H9 (cell line): ENCODE data around the gene WNK3. TPM values are rescaled to one million over a fixed set of nuclear protein-coding genes. Genes with fewer than 3 reads are reported as not detected.

Experiments
- DNase-seq: peaks from one replicate; pipeline ENCODE4 v3.0.0-alpha.2; 2017
- H2AFZ ChIP-seq: one replicate; pipeline ENCODE4 v1.6.1; 2013; ENCODE audit warnings: mild to moderate bottlenecking, low read length, control low read depth, moderate library complexity
- H2AK5ac ChIP-seq: 2 replicates; pipeline ENCODE4 v1.6.1; 2013; ENCODE audit warnings: low read length, control low read depth, mixed read lengths; ENCODE audit not compliant: insufficient read length
- H2BK120ac ChIP-seq: one replicate; pipeline ENCODE4 v1.6.1; 2013; ENCODE audit warnings: low read depth, mild to moderate bottlenecking, low read length, control low read depth, inconsistent platforms; ENCODE audit not compliant: poor library complexity, severe bottlenecking
- H2BK12ac ChIP-seq: 2 replicates; pipeline ENCODE4 v1.6.1; 2013; ENCODE audit warnings: low read length, control low read depth, mixed read lengths, low read depth; ENCODE audit not compliant: insufficient read length
- H2BK15ac ChIP-seq: 2 replicates; pipeline ENCODE4 v1.6.1; 2013; ENCODE audit warnings: low read depth, low read length, control low read depth
- H2BK20ac ChIP-seq: one replicate; pipeline ENCODE4 v1.6.1; 2013; ENCODE audit warnings: low read depth, mild to moderate bottlenecking, low read length, control low read depth, inconsistent platforms; ENCODE audit not compliant: poor library complexity, severe bottlenecking
- H2BK5ac ChIP-seq: 2 replicates; pipeline ENCODE4 v1.6.1; 2013; ENCODE audit warnings: low read length, control low read depth, mixed read lengths; ENCODE audit not compliant: insufficient read length
- H3K14ac ChIP-seq: 2 replicates; pipeline ENCODE4 v1.6.1; 2013; ENCODE audit warnings: low read length, control low read depth; ENCODE audit not compliant: insufficient read depth
- H3K18ac ChIP-seq: 2 replicates; pipeline ENCODE4 v1.6.1; 2013; ENCODE audit warnings: low read depth, mild to moderate bottlenecking, mixed read lengths, low read length, control low read depth; ENCODE audit not compliant: insufficient read length
- H3K23ac ChIP-seq: 2 replicates; pipeline ENCODE4 v1.6.1; 2013; ENCODE audit warnings: low read length, control low read depth, mixed read lengths, low read depth; ENCODE audit not compliant: insufficient read length
- H3K23me2 ChIP-seq: 2 replicates; pipeline ENCODE4 v1.6.1; 2013; ENCODE audit warnings: low read depth, mild to moderate bottlenecking, mixed read lengths, low read length, control low read depth; ENCODE audit not compliant: insufficient read length, poor library complexity, severe bottlenecking
- H3K27ac ChIP-seq: 2 replicates; pipeline ENCODE4 v1.5.1; 2013; ENCODE audit warnings: low read length, control low read depth, mixed read lengths, low read depth; ENCODE audit not compliant: insufficient read length
- H3K27me3 ChIP-seq: 2 replicates; pipeline ENCODE4 v1.6.1; 2013; ENCODE audit warnings: low read length, control low read depth, inconsistent platforms; ENCODE audit not compliant: insufficient read depth
- H3K4ac ChIP-seq: 2 replicates; pipeline ENCODE4 v1.6.1; 2013; ENCODE audit warnings: low read depth, mild to moderate bottlenecking, control low read depth, inconsistent platforms, low read length, moderate library complexity
- H3K4me1 ChIP-seq: 2 replicates; pipeline ENCODE4 v1.6.1; 2013; ENCODE audit warnings: low read length, control low read depth, inconsistent platforms; ENCODE audit not compliant: insufficient read depth
- H3K4me2 ChIP-seq: 2 replicates; pipeline ENCODE4 v1.6.1; 2013; ENCODE audit warnings: low read length, control low read depth, mixed read lengths; ENCODE audit not compliant: insufficient read length, insufficient read depth
- H3K56ac ChIP-seq: 2 replicates; pipeline ENCODE4 v1.6.1; 2013; ENCODE audit warnings: low read depth, mild to moderate bottlenecking, mixed read lengths, low read length, control low read depth; ENCODE audit not compliant: insufficient read length
- H3K79me1 ChIP-seq: 2 replicates; pipeline ENCODE4 v1.6.1; 2013; ENCODE audit warnings: low read depth, mild to moderate bottlenecking, moderate library complexity, low read length, control low read depth, inconsistent platforms; ENCODE audit not compliant: insufficient read depth, poor library complexity, severe bottlenecking
- H3K79me2 ChIP-seq: 2 replicates; pipeline ENCODE4 v1.6.1; 2013; ENCODE audit warnings: low read length, control low read depth, inconsistent platforms; ENCODE audit not compliant: insufficient read depth
- H3K9ac ChIP-seq: 2 replicates; pipeline ENCODE4 v1.6.1; 2013; ENCODE audit warnings: low read length, control low read depth, mixed read lengths; ENCODE audit not compliant: insufficient read length; ENCODE audit errors: extremely low read depth
- H3K9me3 ChIP-seq: one replicate; pipeline ENCODE4 v1.6.1; 2013; ENCODE audit warnings: low read depth, low read length, inconsistent platforms; ENCODE audit not compliant: control insufficient read depth
- H3T11ph ChIP-seq: one replicate; pipeline ENCODE4 v1.6.1; 2013; ENCODE audit warnings: mild to moderate bottlenecking, low read length, control low read depth, inconsistent platforms
- H4K20me1 ChIP-seq: one replicate; pipeline ENCODE4 v1.6.1; 2013; ENCODE audit not compliant: control insufficient read depth, insufficient read length, insufficient read depth
- H4K5ac ChIP-seq: 2 replicates; pipeline ENCODE4 v1.6.1; 2013; ENCODE audit warnings: low read depth, mild to moderate bottlenecking, mixed read lengths, low read length, control low read depth; ENCODE audit not compliant: insufficient read length
- H4K8ac ChIP-seq: replicated peaks from 2 replicates; pipeline ENCODE4 v1.6.1; 2013; ENCODE audit warnings: low read length, control low read depth, mixed read lengths, low read depth; ENCODE audit not compliant: insufficient read length
- H4K91ac ChIP-seq: 2 replicates; pipeline ENCODE4 v1.6.1; 2013; ENCODE audit warnings: low read depth, mild to moderate bottlenecking, moderate library complexity, mixed read lengths, low read length, control low read depth; ENCODE audit not compliant: insufficient read length
- H3K27ac Mint-ChIP-seq, 3 experiments: 2 replicates in 2 of 3; 3 replicates in 1 of 3; pipeline ENCODE4 v1.8.0; 2020 to 2021; ENCODE audit warnings: mixed read lengths in 3 of 3, mild to moderate bottlenecking in 1 of 3, moderate library complexity in 1 of 3
- H3K27me3 Mint-ChIP-seq: 2 replicates; pipeline ENCODE4 v1.8.0; 2021; ENCODE audit warnings: low read depth, mild to moderate bottlenecking, moderate library complexity, mixed read lengths
- H3K36me3 Mint-ChIP-seq, 3 experiments: 2 replicates in 2 of 3; 3 replicates in 1 of 3; pipeline ENCODE4 v1.8.0; 2020 to 2021; ENCODE audit warnings: low read depth in 3 of 3, mixed read lengths in 3 of 3; ENCODE audit not compliant: insufficient read depth in 1 of 3
- H3K4me1 Mint-ChIP-seq, 2 experiments: 2 replicates each; pipeline ENCODE4 v1.8.0; 2020; ENCODE audit warnings: mixed read lengths in 2 of 2
- H3K4me3 Mint-ChIP-seq, 2 experiments: 2 replicates in 1 of 2; 3 replicates in 1 of 2; pipeline ENCODE4 v1.8.0; 2020 to 2021; ENCODE audit warnings: mild to moderate bottlenecking in 2 of 2, mixed read lengths in 2 of 2, moderate library complexity in 1 of 2
- H3K9me3 Mint-ChIP-seq, 2 experiments: 2 replicates in 1 of 2; 3 replicates in 1 of 2; pipeline ENCODE4 v1.8.0; 2020; ENCODE audit warnings: mild to moderate bottlenecking in 2 of 2, mixed read lengths in 2 of 2, moderate library complexity in 1 of 2
- WGBS: extraction: QIAGEN DNeasy Blood & Tissue Kit; methylation state at CpG from one replicate; pipeline ENCODE4 v1.1.7; 2013; ENCODE audit warnings: missing lambda C conversion rate, low lambda C conversion rate, mixed read lengths; ENCODE audit not compliant: insufficient read length; ENCODE audit errors: extremely low coverage; 5-methylcytosine and 5-hydroxymethylcytosine counted together
- total RNA-seq: library from RNA; stranded (reverse); gene quantifications from 2 replicates; pipeline ENCODE4 v1.2.1, GENCODE V29; 2021
- TF ChIP-seq, protein P1 (sequence below): fragments of 200-600 bp; sonication (generic); conservative IDR thresholded peaks from 3 replicates; pipeline ENCODE4 v1.8.0; 2021; ENCODE audit warnings: antibody characterized with exemption, mild to moderate bottlenecking

The WNK3 gene
- total RNA-seq, 1 experiment from 2014 or later = 22.8 TPM

DNA sequence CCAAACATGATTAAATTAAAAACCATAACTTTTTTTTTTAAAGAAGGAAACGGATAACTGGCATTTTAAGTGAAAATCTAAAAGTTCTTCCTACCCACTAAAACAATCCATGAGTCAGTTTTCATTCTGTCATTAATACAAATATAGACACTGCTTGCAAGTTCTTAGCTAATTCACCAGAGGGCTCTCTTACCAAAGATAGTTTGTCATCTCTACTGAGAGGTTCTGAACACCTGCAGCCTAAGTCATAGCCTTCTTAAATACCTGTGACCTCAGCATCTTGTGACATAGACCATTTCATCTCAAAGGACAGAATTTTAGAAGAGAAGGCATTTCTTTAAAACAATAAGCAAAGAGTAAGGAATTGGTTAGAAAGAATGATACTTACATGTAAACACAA lies 109.5 kb downstream of the WNK3 start:
- Histone ChIP-seq H3T11ph (no peak overlapping the region), H3K4me1 (no peaks in the 10 kb centered on the region), H3K79me2 (no peaks in the 10 kb centered on the region), H4K20me1 (no peaks in the 10 kb centered on the region), H4K8ac (no peak overlapping the region), H3K9ac (no peak overlapping the region), H2BK20ac (no peak overlapping the region), H2AK5ac (no peak overlapping the region), H3K14ac (no peak overlapping the region), H2BK15ac (no peak overlapping the region), H3K4ac (no peak overlapping the region), H3K4me2 (no peak overlapping the region), H4K5ac (no peak overlapping the region), H3K79me1 (no peaks in the 10 kb centered on the region), H3K27ac (no peak overlapping the region), H2BK120ac (no peak overlapping the region), H4K91ac (no peak overlapping the region), H3K23me2 (no peaks in the 10 kb centered on the region), H3K9me3 (peaks cover 13% of the 10 kb centered on the region), H3K18ac (no peak overlapping the region), H3K56ac (no peak overlapping the region), H2AFZ (no peak overlapping the region), H3K23ac (no peak overlapping the region), H2BK5ac (no peak overlapping the region), H3K27me3 (no peaks in the 10 kb centered on the region), H2BK12ac (no peak overlapping the region)
- Mint-ChIP-seq H3K4me3 (no peak overlapping the region; a peak in 1 of 5 replicates), H3K36me3 (peaks cover 10 to 38% (median 12%) of the 10 kb centered on the region in 3 experiments; a peak in 4 of 7 replicates), H3K4me1 (no peaks in the 10 kb centered on the region), H3K9me3 (peaks cover 43 to 50% of the 10 kb centered on the region in 2 experiments), H3K27ac (no peak overlapping the region), H3K27me3 (no peaks in the 10 kb centered on the region)
- no CpG with 5 or more reads among the region's 1 CpG for WGBS
- TF ChIP-seq, protein P1, sequence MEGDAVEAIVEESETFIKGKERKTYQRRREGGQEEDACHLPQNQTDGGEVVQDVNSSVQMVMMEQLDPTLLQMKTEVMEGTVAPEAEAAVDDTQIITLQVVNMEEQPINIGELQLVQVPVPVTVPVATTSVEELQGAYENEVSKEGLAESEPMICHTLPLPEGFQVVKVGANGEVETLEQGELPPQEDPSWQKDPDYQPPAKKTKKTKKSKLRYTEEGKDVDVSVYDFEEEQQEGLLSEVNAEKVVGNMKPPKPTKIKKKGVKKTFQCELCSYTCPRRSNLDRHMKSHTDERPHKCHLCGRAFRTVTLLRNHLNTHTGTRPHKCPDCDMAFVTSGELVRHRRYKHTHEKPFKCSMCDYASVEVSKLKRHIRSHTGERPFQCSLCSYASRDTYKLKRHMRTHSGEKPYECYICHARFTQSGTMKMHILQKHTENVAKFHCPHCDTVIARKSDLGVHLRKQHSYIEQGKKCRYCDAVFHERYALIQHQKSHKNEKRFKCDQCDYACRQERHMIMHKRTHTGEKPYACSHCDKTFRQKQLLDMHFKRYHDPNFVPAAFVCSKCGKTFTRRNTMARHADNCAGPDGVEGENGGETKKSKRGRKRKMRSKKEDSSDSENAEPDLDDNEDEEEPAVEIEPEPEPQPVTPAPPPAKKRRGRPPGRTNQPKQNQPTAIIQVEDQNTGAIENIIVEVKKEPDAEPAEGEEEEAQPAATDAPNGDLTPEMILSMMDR = peak; percentile 34; the same call in 2 of the 3 replicates
- no peak for DNase-seq
